ENCODE measurements around the gene NLRP1. TPM values are rescaled to one million over a fixed set of nuclear protein-coding genes. Genes with fewer than 3 reads are reported as not detected.

NLRP1 gene
- total and polyA plus RNA-seq, 9 of the 15 experiments (the other 6 are each of a cell fraction or from before 2014, with no cell fraction given), result 4.0 to 69.4 (median 27.7) TPM

DNA sequence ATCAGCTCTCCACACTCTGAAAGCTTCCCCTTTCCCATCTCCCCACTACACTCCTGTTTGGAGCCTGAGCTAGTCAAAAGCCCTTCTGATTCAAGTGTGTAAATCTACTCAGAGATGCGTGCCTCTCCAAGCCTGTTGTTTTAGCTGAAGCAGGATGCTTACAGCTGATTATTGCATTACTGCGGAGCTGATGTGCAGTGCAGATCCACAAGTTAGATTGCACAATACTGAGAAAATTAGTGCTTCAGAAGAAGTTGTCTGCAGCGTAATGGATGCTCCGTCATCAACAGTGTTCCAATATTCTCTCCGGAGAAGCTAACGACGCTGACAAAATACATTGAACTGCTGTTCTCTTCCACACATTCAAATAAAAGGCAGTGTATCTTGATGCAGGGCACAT is 44.8 kb upstream of the NLRP1 start (continued):
- TF ChIP-seq, protein P1, sequence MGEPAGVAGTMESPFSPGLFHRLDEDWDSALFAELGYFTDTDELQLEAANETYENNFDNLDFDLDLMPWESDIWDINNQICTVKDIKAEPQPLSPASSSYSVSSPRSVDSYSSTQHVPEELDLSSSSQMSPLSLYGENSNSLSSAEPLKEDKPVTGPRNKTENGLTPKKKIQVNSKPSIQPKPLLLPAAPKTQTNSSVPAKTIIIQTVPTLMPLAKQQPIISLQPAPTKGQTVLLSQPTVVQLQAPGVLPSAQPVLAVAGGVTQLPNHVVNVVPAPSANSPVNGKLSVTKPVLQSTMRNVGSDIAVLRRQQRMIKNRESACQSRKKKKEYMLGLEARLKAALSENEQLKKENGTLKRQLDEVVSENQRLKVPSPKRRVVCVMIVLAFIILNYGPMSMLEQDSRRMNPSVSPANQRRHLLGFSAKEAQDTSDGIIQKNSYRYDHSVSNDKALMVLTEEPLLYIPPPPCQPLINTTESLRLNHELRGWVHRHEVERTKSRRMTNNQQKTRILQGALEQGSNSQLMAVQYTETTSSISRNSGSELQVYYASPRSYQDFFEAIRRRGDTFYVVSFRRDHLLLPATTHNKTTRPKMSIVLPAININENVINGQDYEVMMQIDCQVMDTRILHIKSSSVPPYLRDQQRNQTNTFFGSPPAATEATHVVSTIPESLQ (CRISPR knock-in tag; IDR thresholded peaks at IDR 0.05), result no peak
- TF ChIP-seq DACH1 (IDR thresholded peaks at IDR 0.05; ENCODE audit: partially characterized antibody), result no peak

DNA sequence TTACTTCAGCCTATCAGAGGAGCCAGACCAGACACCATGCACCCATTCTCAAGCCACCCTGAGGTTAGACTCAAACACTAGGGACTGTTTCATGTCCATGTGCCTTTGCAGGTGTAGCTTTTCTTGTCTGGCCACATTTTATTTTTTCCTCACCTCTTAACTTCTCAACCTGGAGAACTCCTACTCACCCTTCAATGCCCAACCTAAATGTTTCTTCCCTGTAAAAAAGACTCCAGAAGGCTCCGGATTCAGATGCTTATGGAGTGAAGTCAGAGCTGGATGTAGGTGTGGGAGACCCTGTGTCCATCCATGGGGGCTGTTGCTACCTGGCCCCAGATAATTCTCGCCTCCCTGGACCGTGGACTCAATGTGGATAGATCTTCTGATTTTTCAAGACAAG is 44.0 kb upstream of the NLRP1 start:
- Histone ChIP-seq H3K9me1 (ENCODE audit: control insufficient read depth, insufficient read depth, low read length) (no peaks in the 10 kb centered on the region), H3K4me1 (replicated peaks in 1 of 2; ENCODE audit: control insufficient read depth in 2 of 2, insufficient read depth in 2 of 2, low read length in 2 of 2) (no peaks in the 10 kb centered on the region), H3K4me3 (no peak overlapping the region), H3K9ac (ENCODE audit: insufficient read depth in 1 of 2, low read depth in 2 of 2, low read length in 2 of 2) (no peak overlapping the region), H3K4me2 (ENCODE audit: insufficient read depth, low read length) (no peak overlapping the region), H3K79me2 (ENCODE audit: control insufficient read depth, insufficient read depth, low read length) (no peaks in the 10 kb centered on the region), H3K9me3 (replicated peaks; ENCODE audit: control insufficient read depth, insufficient read depth, low read depth, low read length) (no peaks in the 10 kb centered on the region), H2AFZ (ENCODE audit: low read depth, low read length) (no peak overlapping the region), H3K36me3 (ENCODE audit: control insufficient read depth, insufficient read depth, low read length) (no peaks in the 10 kb centered on the region), H3K27ac (ENCODE audit: extremely low read depth, low read depth, low read length) (no peak overlapping the region), H3K27me3 (ENCODE audit: control insufficient read depth in 2 of 2, insufficient read depth in 2 of 2, low read length in 2 of 2) (peaks cover 4 to 40% of the 10 kb centered on the region in 2 experiments; a peak in 4 of 5 replicates), H4K20me1 (replicated peaks; ENCODE audit: control insufficient read depth, insufficient read depth, low read length) (no peaks in the 10 kb centered on the region)
- intact Hi-C loops (cut with micrococcal nuclease), result no loop called here
- FAIRE-seq (no peak), ATAC-seq (no peak), DNase-seq (ENCODE audit: extremely low read depth in 1 of 4, low spot score in 3 of 4) (no peak)
- POLR2A ChIA-PET, result interaction anchor here (0.6 to 6.6 kb wide), 2 partner anchors 9 to 889 kb away, joined by 4 to 33 read pairs; no protein-coding TSS in a partner anchor
- CTCF ChIA-PET (ENCODE audit: low intra/inter-chr PET ratio), result no interaction called here
- WGBS (ENCODE audit: insufficient coverage, low coverage, missing lambda C conversion rate), result 6% methylated on average over 3 of the region's 3 CpGs
- BruUV-seq (replicated peaks), result no TSS peak
- in situ Hi-C loops (cut with MboI), result no loop called here
- TF ChIP-seq ASH1L (IDR thresholded peaks at IDR 0.05; ENCODE audit: borderline replicate concordance, low read depth, partially characterized antibody), result no peak
- no peak for TF ChIP-seq CCNT2 (IDR thresholded peaks at IDR 0.05; ENCODE audit: borderline replicate concordance, extremely low read depth, insufficient read length, low read depth, low read length)
- TF ChIP-seq ELF4 (CRISPR knock-in tag; IDR thresholded peaks at IDR 0.05), result no peak
- TF ChIP-seq, protein P2, sequence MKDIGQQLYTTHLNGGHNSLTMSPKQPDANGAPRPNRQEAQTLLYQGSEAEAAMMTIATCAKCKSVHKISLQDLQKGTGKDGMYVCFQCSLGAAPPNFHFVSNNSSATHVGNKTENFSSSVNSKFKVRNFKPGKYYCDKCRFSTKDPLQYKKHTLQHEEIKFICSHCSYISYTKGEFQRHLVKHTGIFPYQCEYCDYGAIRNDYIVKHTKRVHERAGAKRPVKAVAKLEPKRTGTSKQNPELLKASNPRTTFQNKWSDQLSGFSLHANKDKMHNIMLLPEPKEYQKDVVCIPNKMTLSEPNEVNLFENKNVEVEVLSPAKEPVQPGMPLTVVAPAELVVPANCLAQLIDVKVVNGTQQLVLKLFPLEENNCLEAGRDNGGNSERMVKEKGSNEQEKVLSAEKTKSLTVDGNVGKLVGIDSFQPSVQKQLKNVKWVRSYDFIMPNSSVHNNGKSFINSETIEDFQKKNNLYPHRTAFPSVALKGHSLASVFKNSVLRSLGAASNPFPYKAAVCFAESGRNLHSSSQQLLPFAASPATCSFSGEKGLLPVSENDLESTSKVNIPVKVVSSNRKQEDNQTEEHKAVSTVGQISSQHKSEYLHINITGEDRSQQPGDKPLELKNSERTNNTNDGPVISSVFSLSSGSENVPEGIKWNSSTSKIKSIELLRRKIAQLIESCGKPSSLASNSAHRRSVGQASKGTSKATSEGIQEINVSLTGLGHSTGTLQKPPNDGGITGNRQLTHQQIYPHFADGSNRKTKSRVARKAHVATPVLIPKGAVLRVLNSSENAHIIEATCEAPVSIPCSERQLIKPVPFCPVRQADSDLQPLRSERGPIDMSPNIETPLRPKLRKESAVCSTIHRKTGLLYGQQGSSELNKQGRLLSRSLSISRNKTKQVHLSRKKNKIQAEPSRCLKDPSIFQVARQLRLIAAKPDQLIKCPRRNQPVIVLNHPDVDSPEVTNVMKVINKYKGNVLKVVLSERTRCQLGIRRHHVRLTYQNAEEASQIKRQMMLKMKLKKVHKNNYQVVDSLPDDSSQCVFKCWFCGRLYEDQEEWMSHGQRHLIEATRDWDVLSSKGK (CRISPR knock-in tag; IDR thresholded peaks at IDR 0.05), result no peak
- TF ChIP-seq ZBTB17 (CRISPR knock-in tag; IDR thresholded peaks at IDR 0.05), result no peak
- TF ChIP-seq PCBP2 (IDR thresholded peaks at IDR 0.05; ENCODE audit: low read depth, low read length, poor library complexity, severe bottlenecking), result no peak
- TF ChIP-seq, protein P3, sequence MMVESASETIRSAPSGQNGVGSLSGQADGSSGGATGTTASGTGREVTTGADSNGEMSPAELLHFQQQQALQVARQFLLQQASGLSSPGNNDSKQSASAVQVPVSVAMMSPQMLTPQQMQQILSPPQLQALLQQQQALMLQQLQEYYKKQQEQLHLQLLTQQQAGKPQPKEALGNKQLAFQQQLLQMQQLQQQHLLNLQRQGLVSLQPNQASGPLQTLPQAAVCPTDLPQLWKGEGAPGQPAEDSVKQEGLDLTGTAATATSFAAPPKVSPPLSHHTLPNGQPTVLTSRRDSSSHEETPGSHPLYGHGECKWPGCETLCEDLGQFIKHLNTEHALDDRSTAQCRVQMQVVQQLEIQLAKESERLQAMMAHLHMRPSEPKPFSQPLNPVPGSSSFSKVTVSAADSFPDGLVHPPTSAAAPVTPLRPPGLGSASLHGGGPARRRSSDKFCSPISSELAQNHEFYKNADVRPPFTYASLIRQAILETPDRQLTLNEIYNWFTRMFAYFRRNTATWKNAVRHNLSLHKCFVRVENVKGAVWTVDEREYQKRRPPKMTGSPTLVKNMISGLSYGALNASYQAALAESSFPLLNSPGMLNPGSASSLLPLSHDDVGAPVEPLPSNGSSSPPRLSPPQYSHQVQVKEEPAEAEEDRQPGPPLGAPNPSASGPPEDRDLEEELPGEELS (CRISPR knock-in tag; IDR thresholded peaks at IDR 0.05; ENCODE audit: borderline replicate concordance), result no peak
- TF ChIP-seq ZFP30 (CRISPR knock-in tag; IDR thresholded peaks at IDR 0.05; ENCODE audit: borderline replicate concordance), result no peak
- TF ChIP-seq FOXJ2 (tag; IDR thresholded peaks at IDR 0.05), result no peak
- TF ChIP-seq ZNF707 (CRISPR knock-in tag; conservative IDR thresholded peaks at IDR 0.05), result no peak
- TF ChIP-seq MECOM (CRISPR knock-in tag; IDR thresholded peaks at IDR 0.05), result no peak
- TF ChIP-seq ZNF12 (CRISPR knock-in tag; IDR thresholded peaks at IDR 0.05), result no peak

All from K562 (cell line).